Adrenal gland (tissue), 12 donors: ENCODE results near the gene ADD3. TPM values are rescaled to one million over a fixed set of nuclear protein-coding genes. Genes with fewer than 3 reads are reported as not detected.
A peak's percentile ranks its signal among the peaks of the same experiment; 100 is the strongest.

Experiments
- DNase-seq, 7 donors: peaks; one replicate each; pipeline ENCODE4 v3.0.0-alpha.2; 2019 to 2020
- H3K27ac ChIP-seq, 5 donors: fragments of 200-600 bp; sonication (generic) in 4 of 5; 1 replicate in 3 of 5; 2 replicates in 2 of 5; pipeline versions ENCODE4 v1.5.1 to v1.8.0; 2016 to 2020; ENCODE audit warnings: mild to moderate bottlenecking in 1 of 5
- H3K27me3 ChIP-seq: fragments of 200-600 bp; 2 replicates; pipeline ENCODE4 v1.8.0; 2021
- H3K36me3 ChIP-seq, 2 donors: fragments of 200-600 bp; replicated peaks in 1 of 2; 1 replicate in 1 of 2; 2 replicates in 1 of 2; pipeline versions ENCODE4 v1.5.1 to v1.8.0; 2018 to 2022
- H3K4me1 ChIP-seq, 2 donors: fragments of 200-600 bp; replicated peaks in 1 of 2; 1 replicate in 1 of 2; 2 replicates in 1 of 2; pipeline versions ENCODE4 v1.5.1 to v1.8.0; 2018 to 2021
- H3K4me3 ChIP-seq, 4 donors: fragments of 200-600 bp; sonication (generic) in 3 of 4; one replicate each; pipeline ENCODE4 v1.5.1; 2016 to 2018
- H3K9me3 ChIP-seq, 3 donors: fragments of 200-600 bp; sonication (generic) in 1 of 3; replicated peaks in 1 of 3; 1 replicate in 2 of 3; 2 replicates in 1 of 3; pipeline versions ENCODE4 v1.5.1 to v1.8.0; 2016 to 2021
- POLR2A ChIP-seq, 2 donors: fragments of 450-650 bp; IDR thresholded peaks; one replicate each; pipeline ENCODE4 v1.6.1; 2017; ENCODE audit warnings: antibody characterized with exemption in 2 of 2, mild to moderate bottlenecking in 2 of 2, moderate library complexity in 1 of 2
- WGBS, 4 donors: extraction: QIAGEN DNeasy Blood & Tissue Kit in 2 of 4; methylation state at CpG; one replicate each; pipeline versions ENCODE4 v1.1.5 to v1.1.7; 2013 to 2017; 5-methylcytosine and 5-hydroxymethylcytosine counted together
- intact Hi-C, 2 donors: fragments of 100-400 bp; cut with DNase I; formaldehyde crosslinking; loops; one replicate each; pipeline versions ENCODE4 v1.14.1 to v1.15.0; 2022 to 2023
- polyA plus RNA-seq, 3 donors: library from polyadenylated mRNA; stranded (reverse); fragments of 200-250 nt in 2 of 3; fragments of 350-450 nt in 1 of 3; fragmentation: Illumina TruSeq in 1 of 3; extraction: RNeasy Lipid Tissue Mini Kit (QIAGEN cat#74804) in 1 of 3; gene quantifications; one replicate each; pipeline ENCODE4 v1.2.3, GENCODE V29; 2013 to 2014
- total RNA-seq, 9 donors: library from RNA; depleted of rRNA in 4 of 9; stranded (reverse); fragments of >200 nt in 4 of 9; fragments of 120-200 nt in 1 of 9; fragmentation: NEBNext Ultra II Directional in 1 of 9; extraction: Animal tissue kit (Norgen Biotek cat#: 25700) in 1 of 9; gene quantifications; one replicate each; pipeline versions ENCODE4 v1.1.0 to v1.2.4, GENCODE V29; 2013 to 2023
- TF ChIP-seq, protein P1 (sequence below), 6 experiments: fragments of 450-650 bp in 4 of 6; fragments of 200-600 bp in 2 of 6; sonication (generic) in 1 of 6; IDR thresholded peaks; 1 replicate in 5 of 6; 2 replicates in 1 of 6; pipeline versions ENCODE4 v1.5.1 to v1.8.0; 2016 to 2021; ENCODE audit warnings: antibody characterized with exemption in 6 of 6, mild to moderate bottlenecking in 2 of 6, moderate library complexity in 1 of 6
- donor health status: healthy with polysubstance abuse.
- donor health status: Bipolar disorder and iron deficiency.
- donor health status: DM: yes; HTN: yes; CAD: no.
- donor health status: DM: no; HTN: no; CAD: no.
- donor health status: DM: no; HTN: no; CAD: no.
- donor health status: DM: yes; HTN: yes; CAD: no.

The ADD3 gene
- total and polyA plus RNA-seq, 12 donors, result 15.6 to 122 (median 43.4) TPM

DNA sequence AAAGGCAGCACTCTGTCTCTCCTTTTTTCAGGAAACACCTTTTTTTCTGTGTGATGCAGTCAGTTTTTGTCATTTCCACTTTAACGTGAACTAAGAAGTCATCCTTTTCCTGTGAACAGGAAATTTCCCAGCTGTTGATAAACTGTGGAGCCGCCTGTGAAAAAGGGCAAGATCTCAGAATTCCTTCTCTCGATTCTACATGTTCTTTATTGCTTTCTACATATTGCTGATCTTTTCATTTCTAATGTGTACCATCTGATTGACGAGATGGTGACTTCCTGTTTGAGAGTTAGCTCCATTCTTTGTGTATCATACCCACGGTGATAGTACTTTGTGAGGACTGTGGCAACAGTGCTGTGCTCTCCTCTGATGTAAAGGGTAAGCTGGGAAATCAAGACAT, 50.4 kb downstream of the ADD3 start:
- H3K4me3 ChIP-seq, result no peak overlapping the region
- DNase-seq, result no peak
- TF ChIP-seq, protein P1, sequence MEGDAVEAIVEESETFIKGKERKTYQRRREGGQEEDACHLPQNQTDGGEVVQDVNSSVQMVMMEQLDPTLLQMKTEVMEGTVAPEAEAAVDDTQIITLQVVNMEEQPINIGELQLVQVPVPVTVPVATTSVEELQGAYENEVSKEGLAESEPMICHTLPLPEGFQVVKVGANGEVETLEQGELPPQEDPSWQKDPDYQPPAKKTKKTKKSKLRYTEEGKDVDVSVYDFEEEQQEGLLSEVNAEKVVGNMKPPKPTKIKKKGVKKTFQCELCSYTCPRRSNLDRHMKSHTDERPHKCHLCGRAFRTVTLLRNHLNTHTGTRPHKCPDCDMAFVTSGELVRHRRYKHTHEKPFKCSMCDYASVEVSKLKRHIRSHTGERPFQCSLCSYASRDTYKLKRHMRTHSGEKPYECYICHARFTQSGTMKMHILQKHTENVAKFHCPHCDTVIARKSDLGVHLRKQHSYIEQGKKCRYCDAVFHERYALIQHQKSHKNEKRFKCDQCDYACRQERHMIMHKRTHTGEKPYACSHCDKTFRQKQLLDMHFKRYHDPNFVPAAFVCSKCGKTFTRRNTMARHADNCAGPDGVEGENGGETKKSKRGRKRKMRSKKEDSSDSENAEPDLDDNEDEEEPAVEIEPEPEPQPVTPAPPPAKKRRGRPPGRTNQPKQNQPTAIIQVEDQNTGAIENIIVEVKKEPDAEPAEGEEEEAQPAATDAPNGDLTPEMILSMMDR (IDR thresholded peaks at IDR 0.05), result no peak
- no peak for TF ChIP-seq POLR2A (IDR thresholded peaks at IDR 0.05)
- WGBS, 4 donors, result 44 to 61% (median 55%) methylated on average over 5 of the region's 5 CpGs
- H3K4me1 ChIP-seq, result peaks cover 0 to 40% of the 10 kb centered on the region in 2 donors
- no peaks in the 10 kb centered on the region for H3K27me3 ChIP-seq
- intact Hi-C loops, result no loop called here
- no peaks in the 10 kb centered on the region for H3K9me3 ChIP-seq
- H3K36me3 ChIP-seq, result no peaks in the 10 kb centered on the region
- H3K27ac ChIP-seq, result peak overlapping the region in 1 of 5 donors; percentile 29

GRCh38 chr10:110059925-110060324, 52.1 kb downstream of the ADD3 start:
- Histone ChIP-seq H3K4me1 (peaks cover 0 to 40% of the 10 kb centered on the region in 2 donors), H3K27ac (peak overlapping the region in 1 of 5 donors; percentile 4), H3K4me3 (no peak overlapping the region), H3K36me3 (no peaks in the 10 kb centered on the region), H3K27me3 (no peaks in the 10 kb centered on the region), H3K9me3 (no peaks in the 10 kb centered on the region)
- TF ChIP-seq, protein P1 (IDR thresholded peaks at IDR 0.05), result no peak
- no peak for TF ChIP-seq POLR2A (IDR thresholded peaks at IDR 0.05)
- intact Hi-C loops, result no loop called here
- DNase-seq, result no peak
- WGBS, 4 donors, result 45 to 56% (median 50%) methylated on average over 4 of the region's 4 CpGs

- Histone ChIP-seq H3K4me1 (peaks cover 0 to 40% of the 10 kb centered on the region in 2 donors), H3K27ac (no peak overlapping the region)
Measured at GRCh38 chr10:110061687-110062086, 53.9 kb downstream of the ADD3 start.

DNA sequence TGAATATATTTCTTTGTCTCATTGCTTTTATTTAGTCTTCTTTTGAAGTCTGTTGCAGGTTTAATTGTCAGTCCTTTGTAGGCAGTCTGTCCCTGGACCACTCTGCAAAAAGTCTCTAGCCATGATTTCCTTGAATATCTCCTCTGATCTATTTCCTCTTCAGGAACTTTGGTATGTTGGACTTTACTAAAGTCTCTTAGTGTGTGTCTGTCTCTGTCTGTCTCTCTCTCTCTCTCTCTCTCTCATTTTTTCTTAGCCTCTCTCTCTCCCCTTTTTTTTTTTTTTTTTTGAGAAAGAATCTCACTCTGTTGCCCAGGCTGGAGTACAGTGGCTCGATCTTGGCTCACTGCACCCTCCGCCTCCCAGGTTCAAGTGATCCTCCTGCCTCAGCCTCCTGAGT, 57.5 kb downstream of the ADD3 start:
- Histone ChIP-seq H3K4me1 (peaks cover 3 to 35% of the 10 kb centered on the region in 2 donors), H3K4me3 (no peak overlapping the region), H3K27me3 (no peaks in the 10 kb centered on the region), H3K27ac (no peak overlapping the region), H3K36me3 (no peaks in the 10 kb centered on the region), H3K9me3 (no peaks in the 10 kb centered on the region)
- 94 to 100% (median 98%) methylated on average over 2 of the region's 2 CpGs; no CpG with 5 or more reads in 1 of the 4 donors for WGBS, 4 donors
- intact Hi-C loops, result no loop called here
- DNase-seq, result no peak
- TF ChIP-seq, protein P1 (IDR thresholded peaks at IDR 0.05), result no peak
- TF ChIP-seq POLR2A (IDR thresholded peaks at IDR 0.05), result no peak

More at GRCh38 chr10:110061687-110062086, 53.9 kb downstream of the ADD3 start:
- DNase-seq, result no peak
- 83 to 100% (median 94%) methylated on average over 2 to 3 of the region's 3 CpGs for WGBS, 4 donors
- H3K9me3 ChIP-seq, result no peaks in the 10 kb centered on the region
- TF ChIP-seq POLR2A (IDR thresholded peaks at IDR 0.05), result no peak
- TF ChIP-seq, protein P1 (IDR thresholded peaks at IDR 0.05), result no peak
- no peak overlapping the region for H3K4me3 ChIP-seq
- H3K27me3 ChIP-seq, result no peaks in the 10 kb centered on the region
- H3K36me3 ChIP-seq, result no peaks in the 10 kb centered on the region
- intact Hi-C loops, result no loop called here
